Esophagus squamous epithelium (tissue), 5 donors: Measurements from ENCODE around the gene IGFBP3. TPM values are rescaled to one million over a fixed set of nuclear protein-coding genes. Genes with fewer than 3 reads are reported as not detected.

Experiments
- DNase-seq: peaks from one replicate; lab custom pipeline; 2025; lab: John Stamatoyannopoulos, UW
- H3K27ac ChIP-seq, 4 donors: fragments of 200-600 bp; sonication (generic); one replicate each; pipeline ENCODE4 v1.5.1; 2016 to 2019; ENCODE audit warnings: mild to moderate bottlenecking in 1 of 4
- H3K27me3 ChIP-seq, 4 donors: fragments of 200-600 bp; sonication (generic); 1 replicate in 3 of 4; 2 replicates in 1 of 4; pipeline versions ENCODE4 v1.5.1 to v1.6.0; 2017 to 2021; ENCODE audit warnings: antibody characterized with exemption in 1 of 4
- H3K36me3 ChIP-seq, 3 donors: fragments of 200-600 bp; sonication (generic); one replicate each; pipeline ENCODE4 v1.5.1; 2016 to 2019
- H3K4me1 ChIP-seq, 3 donors: fragments of 200-600 bp; sonication (generic); one replicate each; pipeline ENCODE4 v1.5.1; 2017 to 2019
- H3K4me3 ChIP-seq, 4 donors: fragments of 200-600 bp; sonication (generic); 1 replicate in 3 of 4; 2 replicates in 1 of 4; pipeline ENCODE4 v1.5.1; 2016 to 2019; ENCODE audit warnings: mild to moderate bottlenecking in 2 of 4, moderate library complexity in 1 of 4
- H3K9me3 ChIP-seq, 3 donors: fragments of 200-600 bp; sonication (generic); one replicate each; pipeline ENCODE4 v1.5.1; 2016 to 2019
- CTCF ChIP-seq, 6 experiments: fragments of 450-650 bp in 4 of 6; fragments of 200-600 bp in 2 of 6; sonication (generic) in 2 of 6; IDR thresholded peaks; one replicate each; pipeline ENCODE4 v1.5.1; 2016 to 2019; ENCODE audit warnings: antibody characterized with exemption in 6 of 6, mild to moderate bottlenecking in 4 of 6, moderate library complexity in 4 of 6
- POLR2A ChIP-seq, 4 donors: fragments of 450-650 bp; IDR thresholded peaks; one replicate each; pipeline ENCODE4 v1.6.1; 2017; ENCODE audit warnings: antibody characterized with exemption in 4 of 4, mild to moderate bottlenecking in 4 of 4, moderate library complexity in 3 of 4
- WGBS, 2 donors: methylation state at CpG; one replicate each; pipeline ENCODE4 v1.1.5; 2018; 5-methylcytosine and 5-hydroxymethylcytosine counted together
- intact Hi-C: fragments of 100-400 bp; cut with DNase I; formaldehyde crosslinking; loops from one replicate; pipeline ENCODE4 v1.15.0; 2022
- total RNA-seq, 4 donors: library from RNA; depleted of rRNA; stranded (reverse); fragments of >200 nt; gene quantifications; one replicate each; pipeline ENCODE4 v1.1.0, GENCODE V29; 2016
- donor health status: DM: yes; HTN: yes; CAD: no.

IGFBP3 gene
- total RNA-seq, 4 donors from 2014 or later, result 11.8 to 68.4 (median 47.9) TPM

- 96 to 100% methylated on average over 1 of the region's 1 CpG for WGBS, 2 donors
- H3K9me3 ChIP-seq, result no peaks in the 10 kb centered on the region
- no peak overlapping the region for H3K27ac ChIP-seq
- H3K4me3 ChIP-seq, result no peak overlapping the region
- H3K4me1 ChIP-seq, result no peaks in the 10 kb centered on the region
- TF ChIP-seq POLR2A (IDR thresholded peaks at IDR 0.05), result no peak
- no peak for TF ChIP-seq CTCF (IDR thresholded peaks at IDR 0.05)
- H3K36me3 ChIP-seq, result no peaks in the 10 kb centered on the region
- no peak for DNase-seq
- intact Hi-C loops, result no loop called here
- H3K27me3 ChIP-seq, result peaks cover 0 to 48% (median 0%) of the 10 kb centered on the region in 4 donors
Observed at GRCh38 chr7:45897042-45897690, 23.9 kb downstream of the IGFBP3 start.

GRCh38 chr7:45894665-45895062 lies 26.4 kb downstream of the IGFBP3 start:
- DNase-seq, result no peak
- Histone ChIP-seq H3K4me3 (no peak overlapping the region), H3K36me3 (no peaks in the 10 kb centered on the region), H3K9me3 (no peaks in the 10 kb centered on the region), H3K4me1 (no peaks in the 10 kb centered on the region), H3K27ac (no peak overlapping the region), H3K27me3 (peaks cover 0 to 54% (median under 1%) of the 10 kb centered on the region in 4 donors)
- no peak for TF ChIP-seq CTCF (IDR thresholded peaks at IDR 0.05)
- no peak for TF ChIP-seq POLR2A (IDR thresholded peaks at IDR 0.05)
- intact Hi-C loops, result no loop called here

GRCh38 chr7:45893996-45894664 lies 26.9 kb downstream of the IGFBP3 start:
- Histone ChIP-seq H3K27ac (no peak overlapping the region), H3K4me1 (peaks cover 0 to under 1% (median 0%) of the 10 kb centered on the region in 3 donors), H3K4me3 (no peak overlapping the region), H3K9me3 (no peaks in the 10 kb centered on the region), H3K36me3 (no peaks in the 10 kb centered on the region), H3K27me3 (peaks cover 0 to 59% (median 2%) of the 10 kb centered on the region in 4 donors)
- TF ChIP-seq POLR2A (IDR thresholded peaks at IDR 0.05) (no peak), CTCF (IDR thresholded peaks at IDR 0.05) (no peak)
- WGBS, 2 donors, result 66 to 73% methylated on average over 3 of the region's 4 CpGs
- DNase-seq, result no peak
- intact Hi-C loops, result no loop called here

- Histone ChIP-seq H3K9me3 (no peaks in the 10 kb centered on the region), H3K4me3 (no peak overlapping the region), H3K4me1 (peaks cover 0 to 7% (median 4%) of the 10 kb centered on the region in 3 donors), H3K27ac (no peak overlapping the region), H3K27me3 (peaks cover 0 to 65% (median 2%) of the 10 kb centered on the region in 4 donors), H3K36me3 (no peaks in the 10 kb centered on the region)
- TF ChIP-seq POLR2A (IDR thresholded peaks at IDR 0.05) (no peak), CTCF (IDR thresholded peaks at IDR 0.05) (no peak)
- WGBS, 2 donors, result 53 to 65% methylated on average over 5 of the region's 5 CpGs
- intact Hi-C loops, result no loop called here
- no peak for DNase-seq
Observed at GRCh38 chr7:45893374-45893995, 27.6 kb downstream of the IGFBP3 start.
